Neuronal stem cell (in vitro differentiated cells): ENCODE results near the gene FHIP1B.

ENCODE experiments used
- DNase-seq: peaks from one replicate; pipeline ENCODE4 v3.0.0-alpha.2; 2013; ENCODE audit warnings: low spot score
- H2AFZ ChIP-seq: one replicate; pipeline ENCODE4 v1.6.1; 2013; ENCODE audit warnings: mild to moderate bottlenecking, low read length, inconsistent platforms
- H2AK5ac ChIP-seq: 2 replicates; pipeline ENCODE4 v1.6.1; 2013; ENCODE audit warnings: low read depth, mild to moderate bottlenecking, inconsistent platforms, low read length, moderate library complexity, mixed read lengths
- H2BK120ac ChIP-seq: 2 replicates; pipeline ENCODE4 v1.6.1; 2013; ENCODE audit warnings: low read depth, mild to moderate bottlenecking, inconsistent platforms, low read length, moderate library complexity, mixed read lengths
- H2BK12ac ChIP-seq: one replicate; pipeline ENCODE4 v1.6.1; 2013; ENCODE audit warnings: low read length, inconsistent platforms
- H2BK15ac ChIP-seq: 2 replicates; pipeline ENCODE4 v1.6.1; 2013; ENCODE audit warnings: mild to moderate bottlenecking, low read length, inconsistent platforms, mixed read lengths
- H2BK5ac ChIP-seq: one replicate; pipeline ENCODE4 v1.6.1; 2013; ENCODE audit warnings: inconsistent platforms, mild to moderate bottlenecking, low read length, moderate library complexity
- H3K14ac ChIP-seq: one replicate; pipeline ENCODE4 v1.6.1; 2013; ENCODE audit warnings: low read length, inconsistent platforms
- H3K18ac ChIP-seq: 2 replicates; pipeline ENCODE4 v1.6.1; 2013; ENCODE audit warnings: low read length, inconsistent platforms
- H3K23ac ChIP-seq: 2 replicates; pipeline ENCODE4 v1.6.1; 2013; ENCODE audit warnings: low read depth, mild to moderate bottlenecking, mixed read lengths, low read length, inconsistent platforms; ENCODE audit not compliant: poor library complexity
- H3K27ac ChIP-seq: replicated peaks from 3 replicates; pipeline ENCODE4 v1.5.1; 2013; ENCODE audit warnings: low read length, inconsistent platforms
- H3K27me3 ChIP-seq, 3 experiments: 2 replicates each; pipeline ENCODE4 v1.6.1; 2013; ENCODE audit warnings: low read length in 3 of 3, mild to moderate bottlenecking in 2 of 3, inconsistent platforms in 1 of 3, low read depth in 1 of 3, mixed read lengths in 1 of 3, moderate library complexity in 1 of 3; ENCODE audit not compliant: control insufficient read depth in 3 of 3, insufficient read depth in 3 of 3
- H3K36me3 ChIP-seq, 2 donors: replicated peaks in 1 of 2; 2 replicates each; pipeline ENCODE4 v1.6.1; 2013; ENCODE audit warnings: low read length in 2 of 2; ENCODE audit not compliant: control insufficient read depth in 2 of 2, insufficient read depth in 2 of 2
- H3K4ac ChIP-seq: 2 replicates; pipeline ENCODE4 v1.6.1; 2013; ENCODE audit warnings: inconsistent platforms, mild to moderate bottlenecking, low read length, moderate library complexity
- H3K4me1 ChIP-seq, 2 donors: 1 replicate in 1 of 2; 2 replicates in 1 of 2; pipeline ENCODE4 v1.6.1; 2013; ENCODE audit warnings: low read length in 2 of 2, low read depth in 1 of 2; ENCODE audit not compliant: control insufficient read depth in 2 of 2, insufficient read depth in 1 of 2
- H3K4me2 ChIP-seq: one replicate; pipeline ENCODE4 v1.6.1; 2013; ENCODE audit warnings: mild to moderate bottlenecking, low read length, inconsistent platforms; ENCODE audit not compliant: insufficient read depth, poor library complexity, severe bottlenecking
- H3K4me3 ChIP-seq, 2 donors: 2 replicates each; pipeline ENCODE4 v1.5.1; 2013; ENCODE audit warnings: low read length in 2 of 2, mild to moderate bottlenecking in 2 of 2, inconsistent platforms in 1 of 2, moderate library complexity in 1 of 2
- H3K79me1 ChIP-seq: one replicate; pipeline ENCODE4 v1.6.1; 2013; ENCODE audit warnings: low read depth, mild to moderate bottlenecking, inconsistent platforms, low read length, moderate library complexity
- H3K9ac ChIP-seq: one replicate; pipeline ENCODE4 v1.6.1; 2013; ENCODE audit warnings: mild to moderate bottlenecking, low read depth, low read length, inconsistent platforms; ENCODE audit not compliant: poor library complexity
- H3K9me3 ChIP-seq, 2 donors: replicated peaks in 1 of 2; 2 replicates each; pipeline versions ENCODE3 to v1.6.1; 2013; ENCODE audit warnings: low read length in 2 of 2, mild to moderate bottlenecking in 2 of 2, inconsistent platforms in 1 of 2, low read depth in 1 of 2, mixed read lengths in 1 of 2, moderate library complexity in 1 of 2; ENCODE audit not compliant: control insufficient read depth in 2 of 2, insufficient read depth in 1 of 2
- H4K8ac ChIP-seq: one replicate; pipeline ENCODE4 v1.6.1; 2013; ENCODE audit warnings: low read depth, mild to moderate bottlenecking, inconsistent platforms, low read length, moderate library complexity
- H4K91ac ChIP-seq: one replicate; pipeline ENCODE4 v1.6.1; 2013; ENCODE audit warnings: low read length, low read depth, mild to moderate bottlenecking, inconsistent platforms; ENCODE audit not compliant: poor library complexity
- WGBS, 2 donors: extraction: QIAGEN DNeasy Blood & Tissue Kit; methylation state at CpG; one replicate each; pipeline ENCODE4 v1.1.7; 2013; ENCODE audit warnings: missing lambda C conversion rate in 2 of 2, mixed read lengths in 1 of 2; ENCODE audit not compliant: insufficient read length in 2 of 2, insufficient replicate concordance in 1 of 2; ENCODE audit errors: extremely low coverage in 2 of 2; 5-methylcytosine and 5-hydroxymethylcytosine counted together

FHIP1B gene

DNA sequence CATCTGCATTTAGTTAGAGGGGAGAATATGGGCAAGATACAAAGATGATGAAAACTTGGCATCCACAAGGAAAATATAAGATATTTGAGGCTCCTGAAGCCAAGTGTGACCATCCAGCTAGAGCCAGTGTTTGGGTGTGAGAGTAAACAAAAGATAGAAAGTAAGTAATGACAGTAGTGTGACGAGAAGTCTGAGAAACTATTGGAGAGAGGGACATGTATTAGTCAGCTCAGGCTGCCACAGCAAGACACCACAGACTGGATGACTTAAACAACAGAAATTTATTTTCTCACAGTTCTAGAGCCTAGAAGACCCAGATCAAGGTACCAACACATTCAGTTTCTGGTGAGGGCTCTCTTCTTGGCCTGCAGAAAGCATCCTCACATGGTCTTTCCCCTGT lies 18.8 kb upstream of the FHIP1B start:
- no peak overlapping the region for H2BK15ac ChIP-seq
- H2BK12ac ChIP-seq = no peak overlapping the region
- no peak overlapping the region for H3K4me3 ChIP-seq
- no peaks in the 10 kb centered on the region for H3K9me3 ChIP-seq
- no peak overlapping the region for H2AK5ac ChIP-seq
- H4K91ac ChIP-seq = no peak overlapping the region
- no peak overlapping the region for H3K4me2 ChIP-seq
- no peak overlapping the region for H3K9ac ChIP-seq
- no peak overlapping the region for H2BK5ac ChIP-seq
- H3K27ac ChIP-seq = no peak overlapping the region
- no peak overlapping the region for H3K23ac ChIP-seq
- H3K4me1 ChIP-seq = peaks cover 0 to 9% of the 10 kb centered on the region in 2 donors
- H3K79me1 ChIP-seq = no peaks in the 10 kb centered on the region
- H3K4ac ChIP-seq = no peak overlapping the region
- H3K27me3 ChIP-seq = peaks cover 0 to 51% (median 0%) of the 10 kb centered on the region in 3 experiments
- no peaks in the 10 kb centered on the region for H3K36me3 ChIP-seq
- no peak overlapping the region for H4K8ac ChIP-seq
- no peak for DNase-seq
- H3K18ac ChIP-seq = no peak overlapping the region
- no CpG with 5 or more reads among the region's 1 CpG for WGBS, 2 donors
- H2BK120ac ChIP-seq = no peak overlapping the region
- no peak overlapping the region for H2AFZ ChIP-seq
- no peak overlapping the region for H3K14ac ChIP-seq

DNA sequence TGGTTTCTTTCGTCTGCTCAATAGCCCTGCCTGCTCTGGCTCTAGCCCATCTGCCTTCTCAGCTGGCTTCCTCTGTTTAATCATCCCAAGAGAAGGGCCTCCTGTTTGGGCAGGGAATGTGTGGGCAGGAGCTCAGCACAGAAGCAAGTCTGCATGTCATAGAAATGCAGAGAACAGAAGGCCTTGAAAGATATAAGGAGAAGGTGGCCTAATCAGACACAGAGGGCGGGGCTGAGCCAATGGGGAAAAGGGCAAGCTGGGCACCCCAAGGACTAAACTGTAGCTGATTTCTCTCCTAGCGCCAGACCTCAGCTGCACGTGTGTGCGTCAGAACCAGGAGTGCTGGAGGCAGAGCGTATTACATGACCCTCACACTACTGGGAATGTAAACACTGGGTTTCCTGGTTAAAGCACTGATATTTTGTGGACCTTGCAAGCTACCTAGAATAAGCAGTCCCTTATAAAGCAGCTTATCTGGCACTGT lies 17.6 kb upstream of the FHIP1B start:
- WGBS, 2 donors = no CpG with 5 or more reads among the region's 6 CpGs

DNA sequence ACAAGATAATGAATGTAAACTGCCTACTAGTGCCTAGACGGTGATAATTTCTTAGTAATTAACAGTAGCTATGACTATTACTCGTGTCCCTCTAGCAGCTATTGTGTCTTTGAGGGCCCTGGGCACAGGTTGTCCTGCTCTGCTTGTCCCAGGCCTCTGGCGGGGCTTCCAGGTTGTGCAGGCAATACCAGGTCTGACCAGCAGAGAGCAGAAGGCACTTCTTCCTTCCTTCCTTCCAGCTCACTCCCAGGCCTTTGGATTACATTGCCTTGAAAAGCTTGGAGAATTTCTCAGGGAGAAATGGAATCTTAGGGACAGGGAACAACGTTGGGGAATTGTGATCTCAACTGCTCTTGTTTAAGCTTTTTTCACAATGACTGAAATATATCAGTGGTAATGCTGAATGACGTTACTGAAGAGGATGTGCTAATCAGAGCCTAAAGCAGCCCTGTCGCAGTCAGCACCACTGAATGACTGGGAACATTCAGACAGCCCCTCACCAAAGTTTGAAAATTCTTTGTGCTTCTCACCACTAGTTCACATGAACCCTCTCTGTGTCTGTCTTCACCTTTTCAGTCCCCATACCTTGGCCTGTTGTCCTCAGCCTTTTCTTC lies 16.8 kb upstream of the FHIP1B start:
- DNase-seq = peak; percentile 68
- no peak overlapping the region for H2BK120ac ChIP-seq
- H3K14ac ChIP-seq = no peak overlapping the region
- no peak overlapping the region for H2BK15ac ChIP-seq
- H3K23ac ChIP-seq = no peak overlapping the region
- no CpG with 5 or more reads among the region's 6 CpGs for WGBS, 2 donors
- H3K4me1 ChIP-seq = peaks cover 0 to 9% of the 10 kb centered on the region in 2 donors
- H3K36me3 ChIP-seq = no peaks in the 10 kb centered on the region
- no peak overlapping the region for H3K9ac ChIP-seq
- no peak overlapping the region for H2BK12ac ChIP-seq
- H3K4me3 ChIP-seq = no peak overlapping the region
- H3K27me3 ChIP-seq = peaks cover 0 to 31% (median 0%) of the 10 kb centered on the region in 3 experiments
- no peaks in the 10 kb centered on the region for H3K9me3 ChIP-seq
- H3K18ac ChIP-seq = no peak overlapping the region
- no peak overlapping the region for H4K8ac ChIP-seq
- H3K4ac ChIP-seq = no peak overlapping the region
- H3K4me2 ChIP-seq = no peak overlapping the region
- no peak overlapping the region for H2AFZ ChIP-seq
- no peak overlapping the region for H2BK5ac ChIP-seq
- H2AK5ac ChIP-seq = no peak overlapping the region
- no peak overlapping the region for H3K27ac ChIP-seq
- no peaks in the 10 kb centered on the region for H3K79me1 ChIP-seq
- no peak overlapping the region for H4K91ac ChIP-seq

More for the DNA sequence above, 17.6 kb upstream of the FHIP1B start:
- H4K8ac ChIP-seq = no peak overlapping the region
- H3K9me3 ChIP-seq = no peaks in the 10 kb centered on the region
- H2BK120ac ChIP-seq = no peak overlapping the region
- peaks cover 0 to 39% (median 0%) of the 10 kb centered on the region in 3 experiments for H3K27me3 ChIP-seq
- H3K4ac ChIP-seq = no peak overlapping the region
- no peak overlapping the region for H2BK5ac ChIP-seq
- H3K27ac ChIP-seq = no peak overlapping the region
- H3K18ac ChIP-seq = peak overlapping the region; percentile 32
- no peak overlapping the region for H3K4me3 ChIP-seq
- H3K23ac ChIP-seq = no peak overlapping the region
- no peak overlapping the region for H4K91ac ChIP-seq
- H3K4me1 ChIP-seq = peaks cover 0 to 9% of the 10 kb centered on the region in 2 donors
- H2BK15ac ChIP-seq = no peak overlapping the region
- no peaks in the 10 kb centered on the region for H3K79me1 ChIP-seq
- no peak overlapping the region for H3K4me2 ChIP-seq
- no peaks in the 10 kb centered on the region for H3K36me3 ChIP-seq
- no peak overlapping the region for H2AK5ac ChIP-seq
- no peak for DNase-seq
- peak overlapping the region; percentile 10 for H2AFZ ChIP-seq
- no peak overlapping the region for H2BK12ac ChIP-seq
- H3K9ac ChIP-seq = no peak overlapping the region
- no peak overlapping the region for H3K14ac ChIP-seq

DNA sequence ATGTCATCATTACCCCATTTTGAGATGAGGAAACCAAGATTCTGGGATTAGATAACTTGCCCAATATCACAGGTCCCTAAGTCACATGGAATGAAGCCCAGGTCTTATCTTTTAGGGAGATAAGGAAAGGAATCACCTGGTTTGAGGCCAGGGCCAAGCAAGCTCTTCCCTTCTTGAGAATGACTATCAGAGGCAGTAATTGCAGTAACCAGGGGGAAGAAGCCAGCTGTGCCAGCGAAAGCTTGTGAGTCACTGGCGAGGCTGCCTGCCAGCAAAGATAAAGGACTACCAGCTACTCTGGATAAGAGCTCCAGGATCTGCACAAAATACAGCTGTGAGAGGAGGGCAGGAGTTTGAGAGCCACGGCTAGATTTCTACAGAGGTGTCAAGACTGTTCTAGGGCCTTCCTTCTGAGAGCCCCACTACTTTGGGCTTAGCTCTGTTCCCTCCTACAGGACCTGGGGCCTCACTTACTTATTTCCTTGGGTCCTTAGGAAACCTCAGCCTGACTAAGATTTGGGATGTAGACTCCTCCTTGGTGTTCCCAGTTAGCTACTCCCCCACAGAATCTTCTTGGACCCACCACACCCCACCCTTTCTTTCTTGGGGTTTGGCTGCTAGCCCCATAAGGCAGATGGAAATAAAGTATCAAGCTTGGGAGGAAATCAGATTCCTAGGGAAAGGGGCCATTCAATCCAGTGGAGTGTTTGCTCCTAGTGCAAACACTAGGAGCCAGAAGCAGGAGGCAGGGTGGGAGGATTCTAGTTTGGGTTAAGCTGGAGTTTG lies 15.5 kb upstream of the FHIP1B start:
- Histone ChIP-seq H3K4me2 (no peak overlapping the region), H2BK5ac (no peak overlapping the region), H3K27me3 (peaks cover 0 to 21% (median 0%) of the 10 kb centered on the region in 3 experiments), H3K36me3 (no peaks in the 10 kb centered on the region), H2BK120ac (no peak overlapping the region), H3K9ac (no peak overlapping the region), H2BK12ac (no peak overlapping the region), H3K14ac (no peak overlapping the region), H2BK15ac (no peak overlapping the region), H4K91ac (no peak overlapping the region), H3K79me1 (no peaks in the 10 kb centered on the region), H3K4ac (no peak overlapping the region), H2AFZ (no peak overlapping the region), H3K9me3 (no peaks in the 10 kb centered on the region), H4K8ac (no peak overlapping the region), H3K4me1 (peaks cover 0 to 9% of the 10 kb centered on the region in 2 donors), H2AK5ac (no peak overlapping the region), H3K23ac (no peak overlapping the region), H3K18ac (no peak overlapping the region), H3K27ac (no peak overlapping the region), H3K4me3 (no peak overlapping the region)
- DNase-seq = no peak
- no CpG with 5 or more reads among the region's 3 CpGs for WGBS, 2 donors
